Stimulated activated naive CD4-positive, alpha-beta T cell (primary cell): ENCODE measurements around the gene PRR16.

Source experiments
- DNase-seq, 6 experiments: peaks; one replicate each; lab custom pipeline; 2025; lab: John Stamatoyannopoulos, UW

Gene PRR16

DNA sequence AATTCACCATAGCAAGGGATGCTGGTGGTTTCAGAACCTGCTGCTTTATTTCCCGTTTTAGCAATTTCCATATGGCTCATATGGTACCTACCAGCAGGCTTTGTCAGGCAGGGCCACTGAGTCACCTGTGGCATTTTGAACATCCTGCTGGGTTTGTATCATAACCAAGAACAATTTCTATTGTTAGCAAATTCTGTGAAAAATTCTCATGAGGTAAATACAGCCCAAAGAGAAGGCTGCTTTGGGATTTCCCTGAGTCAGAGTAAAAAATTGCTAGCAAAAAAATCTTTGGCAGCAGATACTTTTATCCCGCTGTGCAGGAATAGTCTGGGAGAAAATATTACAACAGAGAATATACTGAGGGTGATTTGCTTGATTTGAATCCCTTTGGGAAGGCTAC, 52.7 kb downstream of the PRR16 start:
- no peak for DNase-seq

DNA sequence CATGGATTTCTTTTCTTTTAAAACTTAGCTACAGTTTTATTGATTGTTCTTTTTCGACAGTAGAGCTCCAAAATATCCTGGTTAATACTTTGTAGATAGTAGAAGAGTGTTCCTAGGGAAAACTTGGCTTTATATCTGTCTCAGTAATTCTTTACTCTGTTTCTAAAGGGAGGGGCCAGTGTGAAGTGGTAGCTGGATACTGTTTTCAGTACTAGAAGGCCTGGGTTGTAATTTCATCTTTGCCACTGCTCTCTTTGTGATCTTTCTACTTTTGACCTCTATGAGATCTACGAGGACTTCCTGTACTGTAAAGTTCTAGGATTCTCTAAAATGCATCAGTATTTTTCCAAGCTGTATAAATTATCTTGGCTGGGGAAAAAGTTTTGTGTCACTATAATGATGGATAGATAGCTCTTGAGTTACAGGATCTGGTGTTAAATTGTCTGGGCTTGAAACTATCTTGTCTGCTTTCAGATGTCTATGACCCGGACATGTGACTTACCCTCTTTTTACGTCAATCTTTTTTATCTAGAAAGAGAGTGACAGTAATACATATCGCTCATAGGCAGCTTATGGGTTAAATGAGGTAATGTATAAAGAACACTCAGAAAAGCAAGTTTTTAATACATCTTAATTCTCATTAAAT, 53.6 kb downstream of the PRR16 start:
- no peak for DNase-seq

- DNase-seq = no peak
Measured at GRCh38 chr5:120518581-120518980, 54.5 kb downstream of the PRR16 start.

GRCh38 chr5:120527251-120527650, 63.2 kb downstream of the PRR16 start:
- no peak for DNase-seq

DNA sequence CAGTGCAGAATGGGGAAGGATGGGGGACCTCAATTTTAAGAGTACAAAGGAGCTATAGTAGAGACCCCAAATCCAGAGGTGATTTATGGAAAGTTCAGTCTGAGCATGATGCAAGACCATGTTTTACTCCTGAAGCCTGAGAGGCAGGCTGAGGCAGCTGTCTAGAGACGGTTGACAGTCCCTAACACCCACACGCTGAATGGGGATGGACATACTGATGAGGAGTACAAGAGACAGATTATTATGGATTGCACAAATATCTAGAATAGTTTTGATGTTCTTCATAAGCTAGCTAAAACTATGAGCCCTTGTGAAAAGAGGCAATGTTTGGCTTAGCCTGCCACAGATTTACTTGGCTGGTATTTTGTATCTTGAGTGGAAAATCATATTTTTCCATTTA, 64.5 kb downstream of the PRR16 start:
- DNase-seq = no peak

DNA sequence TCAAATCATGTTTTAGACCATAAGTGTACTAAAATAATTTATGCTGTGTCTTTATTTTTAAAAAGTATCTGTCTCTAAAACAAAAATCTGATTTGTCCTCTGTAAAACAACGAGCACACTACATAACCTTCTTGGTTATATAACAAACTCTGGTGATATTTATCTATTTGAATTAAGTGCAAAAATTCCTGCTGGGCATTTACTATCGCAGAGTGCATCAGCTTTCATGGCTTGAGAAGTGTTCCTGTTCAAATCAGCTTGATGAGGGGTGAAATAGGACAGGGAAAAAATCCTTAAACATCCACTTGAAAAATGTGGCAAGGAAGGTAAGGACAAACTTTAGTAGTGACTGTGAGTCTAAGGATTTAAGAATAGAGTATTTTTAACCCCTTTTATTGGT, 65.3 kb downstream of the PRR16 start:
- no peak for DNase-seq

DNA sequence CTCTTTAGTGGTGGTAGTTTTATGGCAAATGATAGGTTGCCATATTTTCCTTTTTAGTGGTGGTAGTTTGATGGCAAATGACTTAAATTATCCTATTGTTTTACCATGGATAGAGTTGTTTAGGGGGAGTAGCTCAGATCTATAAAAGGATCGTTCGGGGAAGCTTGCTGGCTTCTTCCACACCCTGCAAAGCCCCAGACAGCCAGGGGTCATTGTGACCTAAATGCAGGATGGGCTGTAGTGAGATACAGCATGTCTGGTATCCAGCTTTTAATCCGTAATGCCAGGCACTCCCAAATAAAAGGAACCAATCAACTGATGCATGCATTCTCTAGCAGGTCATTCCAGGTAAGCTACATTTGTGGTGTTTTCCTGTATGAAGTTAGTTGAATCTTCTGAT, 67.1 kb downstream of the PRR16 start:
- DNase-seq = no peak

DNA sequence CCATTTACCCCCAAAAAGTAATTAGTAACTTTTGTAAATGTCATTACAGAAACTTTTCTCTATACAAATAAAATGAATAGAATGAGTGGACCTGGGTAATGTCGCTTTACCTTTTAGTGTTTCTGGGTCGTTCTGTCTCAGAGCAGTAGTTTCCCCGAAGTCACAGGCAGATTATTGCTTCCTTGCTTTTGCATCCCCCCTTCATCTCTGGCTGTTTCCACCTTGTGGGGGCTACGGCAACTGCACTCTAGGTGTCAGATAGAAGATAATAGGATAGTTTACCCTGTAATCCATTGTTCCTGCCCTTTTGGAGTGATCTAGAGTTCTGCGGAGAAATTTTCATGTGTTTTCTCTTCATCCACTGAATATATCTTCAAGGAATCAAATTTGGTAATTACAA, 68.7 kb downstream of the PRR16 start:
- DNase-seq = no peak

- DNase-seq = no peak
Measured at GRCh38 chr5:120533581-120533980, 69.5 kb downstream of the PRR16 start.

DNA sequence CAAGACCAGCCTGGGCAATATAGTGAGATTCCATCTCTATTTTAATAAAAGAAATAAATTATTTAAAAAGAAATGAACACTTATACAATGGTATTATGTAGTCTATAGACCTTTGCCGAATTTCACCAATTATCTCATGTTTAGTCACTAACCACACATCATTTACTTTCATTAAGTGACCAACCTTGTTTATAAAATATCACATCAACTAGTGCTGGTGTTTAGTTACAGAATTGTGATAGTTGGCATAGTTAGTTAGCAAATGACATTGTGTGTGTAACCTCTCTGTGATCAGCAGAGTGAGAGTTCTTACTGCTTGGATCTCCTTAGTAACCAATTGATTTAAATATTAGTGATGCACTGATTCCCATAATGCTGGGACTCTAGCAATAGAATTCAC, 71.8 kb downstream of the PRR16 start:
- DNase-seq = no peak

DNA sequence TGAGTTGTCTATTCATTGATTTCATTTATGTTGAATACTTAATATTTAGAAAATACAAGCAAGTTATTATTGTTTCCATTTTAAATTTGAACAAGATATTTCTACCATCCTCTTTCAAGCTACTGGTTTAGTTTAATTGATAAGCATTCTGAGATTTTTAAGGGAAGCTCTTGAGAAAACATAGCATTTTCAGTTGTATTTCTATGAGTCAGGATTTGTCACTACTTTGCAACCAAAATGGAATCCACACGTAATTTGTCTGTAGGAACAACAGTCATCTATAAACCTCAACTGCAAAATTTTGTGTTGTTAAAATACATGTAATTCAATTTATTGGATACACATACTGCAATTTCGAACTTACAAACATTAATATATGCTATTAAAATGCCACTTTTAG, 74.0 kb downstream of the PRR16 start:
- no peak for DNase-seq

DNA sequence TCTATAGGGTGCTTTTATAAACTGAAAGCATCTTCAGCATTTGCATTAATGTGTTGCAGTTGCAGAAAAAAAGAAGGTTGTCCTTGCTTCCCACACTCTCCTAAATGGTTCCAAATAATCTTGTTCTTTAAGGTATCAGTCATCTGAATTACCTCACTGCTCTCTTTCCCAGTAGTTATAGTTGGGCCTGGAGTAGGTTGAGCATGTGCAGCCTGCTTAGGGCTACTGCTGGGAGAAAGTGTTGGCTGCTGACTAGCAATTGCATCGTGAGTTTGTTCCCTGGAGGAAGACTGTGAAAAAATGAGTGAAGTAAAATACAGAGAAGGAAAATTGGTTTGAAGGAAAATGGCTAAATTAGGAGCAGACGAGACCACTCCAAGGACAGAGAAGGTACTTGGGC, 74.5 kb downstream of the PRR16 start:
- no peak for DNase-seq

DNA sequence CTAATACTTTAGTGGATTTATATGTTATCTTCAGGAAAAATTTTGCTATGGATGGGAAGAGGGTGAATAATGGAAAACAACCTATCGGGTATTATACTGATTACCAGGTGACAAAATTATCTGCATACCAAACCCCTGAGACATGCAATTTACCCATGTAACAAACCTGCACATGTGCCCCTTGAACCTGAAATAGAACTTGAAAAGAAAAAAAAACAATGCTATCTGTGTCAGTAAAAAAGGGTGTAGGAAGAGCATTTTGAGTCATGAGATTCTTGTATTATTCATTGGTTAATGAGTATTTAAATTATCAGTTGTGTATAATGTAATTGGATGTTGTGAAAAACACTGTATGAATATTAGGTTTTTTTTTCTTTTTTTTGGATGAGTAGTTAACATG, 75.4 kb downstream of the PRR16 start:
- DNase-seq = no peak

DNA sequence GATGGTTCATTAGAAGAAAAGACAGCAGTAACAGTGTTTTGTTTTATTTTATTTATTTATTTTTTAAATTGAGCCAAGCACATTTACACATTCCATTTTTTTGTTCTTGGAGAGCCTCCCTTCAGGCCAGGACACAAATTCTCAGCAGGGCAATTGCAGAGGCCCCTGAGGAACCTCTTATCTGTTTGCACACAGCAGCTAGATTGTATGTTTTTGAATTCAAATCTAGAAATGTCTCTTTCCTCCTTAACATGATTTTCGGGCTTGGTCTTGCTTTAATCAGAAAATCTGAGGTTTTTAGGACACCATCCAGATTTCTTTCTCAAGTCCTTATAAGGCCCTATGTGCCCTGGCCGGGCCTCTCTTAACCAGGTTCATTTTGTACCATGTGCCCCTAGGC, 76.0 kb downstream of the PRR16 start:
- no peak for DNase-seq

DNA sequence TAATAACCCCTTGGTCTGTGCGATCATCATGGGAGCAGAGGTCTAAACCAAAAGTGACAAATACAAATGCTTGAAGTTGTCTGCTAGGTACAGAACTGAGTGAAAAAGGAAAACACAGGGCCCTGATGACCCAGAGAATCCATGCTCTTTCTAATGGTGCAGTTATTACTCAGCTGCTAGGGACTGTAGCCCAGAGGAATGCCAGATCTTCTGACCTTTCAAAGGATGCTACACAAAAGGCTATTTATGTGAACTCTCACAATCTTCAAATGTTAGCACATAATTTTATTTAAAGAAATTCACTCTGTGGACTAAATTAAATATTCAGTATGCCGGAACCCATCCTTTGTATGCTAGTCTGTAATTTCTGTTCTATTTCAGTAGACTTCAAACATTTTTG, 79.9 kb downstream of the PRR16 start:
- no peak for DNase-seq

GRCh38 chr5:120545007-120545406, 80.9 kb downstream of the PRR16 start:
- DNase-seq = no peak

- no peak for DNase-seq
Measured at GRCh38 chr5:120545951-120546350, 81.9 kb downstream of the PRR16 start.

DNA sequence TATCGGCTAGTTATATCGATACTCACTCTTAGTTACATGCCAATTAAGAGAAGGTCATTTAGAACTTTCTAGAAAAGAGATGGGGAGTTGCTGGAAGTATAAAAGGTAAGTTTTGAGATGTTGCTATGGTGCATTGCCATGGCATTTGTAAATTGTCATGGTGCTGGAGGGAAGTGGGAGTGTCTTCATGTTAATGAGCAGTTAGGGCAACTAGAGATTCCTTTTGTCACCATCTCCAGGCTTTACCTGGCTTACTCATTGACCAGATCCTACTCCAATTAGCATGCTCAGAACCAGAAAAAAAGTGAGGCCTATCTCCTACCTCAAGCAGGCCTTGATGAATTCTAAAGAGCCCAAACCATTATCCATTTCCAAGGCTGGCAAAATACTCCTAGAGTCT, 82.8 kb downstream of the PRR16 start:
- no peak for DNase-seq

DNA sequence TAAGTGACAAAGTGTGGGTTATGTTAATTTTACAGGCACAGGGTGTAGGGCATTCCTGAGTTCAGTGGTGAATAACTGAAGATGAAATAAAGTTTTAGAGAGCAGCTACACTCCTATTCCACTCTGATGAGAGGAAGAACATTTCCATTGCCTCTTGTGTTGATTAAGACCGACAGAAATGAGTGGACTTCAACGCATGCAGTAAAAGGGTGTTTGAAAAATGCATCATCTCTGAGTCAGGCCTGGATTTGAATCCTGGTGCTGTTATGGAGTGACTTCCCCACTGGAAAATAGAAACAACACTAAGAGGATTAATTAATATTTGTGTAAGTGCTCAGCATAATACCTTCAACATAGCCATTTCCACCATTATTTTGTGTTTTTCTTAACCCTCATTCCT, 86.3 kb downstream of the PRR16 start:
- DNase-seq = no peak

DNA sequence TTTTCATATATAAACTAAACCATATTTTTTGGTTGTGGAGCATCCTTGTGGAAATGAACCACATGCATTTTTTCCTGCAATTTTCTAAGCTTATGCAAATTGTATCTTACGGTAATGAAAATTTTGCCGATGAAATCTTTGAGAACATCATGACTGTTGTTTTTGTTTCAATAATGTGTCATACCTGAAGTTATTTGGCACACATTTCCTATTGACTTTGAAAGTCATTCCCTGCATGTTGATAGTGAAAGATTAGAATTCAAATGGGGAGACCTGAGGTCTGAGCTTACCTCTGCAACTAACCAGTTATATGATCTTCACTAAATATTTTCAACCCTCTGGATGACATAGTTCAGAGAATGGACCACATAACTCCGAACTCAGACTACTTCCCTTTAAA, 88.5 kb downstream of the PRR16 start:
- DNase-seq = no peak

DNA sequence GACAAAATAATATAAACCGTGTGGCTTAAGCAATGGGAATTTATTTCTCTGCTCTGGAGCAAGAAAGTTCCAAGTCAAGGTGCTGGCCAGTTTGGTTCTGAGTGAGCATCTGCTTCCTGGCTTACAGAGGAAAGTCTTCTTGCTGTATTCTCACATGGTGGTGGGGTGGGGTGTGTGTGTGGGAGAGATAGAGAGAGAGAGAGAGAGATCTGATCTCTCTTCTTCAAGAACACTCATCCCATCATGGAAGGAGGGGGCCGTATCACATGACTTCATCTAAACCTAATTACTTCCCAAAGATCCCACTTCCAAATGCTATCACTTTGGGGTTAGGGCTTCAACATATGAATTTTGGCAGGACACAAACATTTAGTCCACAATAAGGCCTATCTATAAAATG, 91.2 kb downstream of the PRR16 start:
- no peak for DNase-seq

- no peak for DNase-seq
Measured at GRCh38 chr5:120564013-120564412, 99.9 kb downstream of the PRR16 start.

DNA sequence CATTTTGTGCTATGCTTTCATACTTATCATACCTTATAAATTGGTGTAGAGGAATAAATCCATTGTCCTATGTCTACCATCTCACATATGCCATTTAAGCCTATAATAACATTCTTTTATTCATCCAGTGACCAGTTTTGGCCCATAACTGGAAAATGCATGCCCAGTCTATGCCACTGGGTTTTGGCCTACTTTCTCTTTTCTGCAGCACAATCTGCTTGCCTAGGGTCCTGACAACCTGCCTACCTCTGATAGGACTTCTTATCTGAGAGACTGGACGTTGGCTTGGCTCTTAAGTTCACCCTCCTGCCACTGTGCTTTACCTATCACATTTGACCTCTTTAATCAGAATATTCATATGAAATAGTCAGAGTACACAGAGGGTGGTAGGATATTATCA, 103.0 kb downstream of the PRR16 start:
- DNase-seq = no peak

DNA sequence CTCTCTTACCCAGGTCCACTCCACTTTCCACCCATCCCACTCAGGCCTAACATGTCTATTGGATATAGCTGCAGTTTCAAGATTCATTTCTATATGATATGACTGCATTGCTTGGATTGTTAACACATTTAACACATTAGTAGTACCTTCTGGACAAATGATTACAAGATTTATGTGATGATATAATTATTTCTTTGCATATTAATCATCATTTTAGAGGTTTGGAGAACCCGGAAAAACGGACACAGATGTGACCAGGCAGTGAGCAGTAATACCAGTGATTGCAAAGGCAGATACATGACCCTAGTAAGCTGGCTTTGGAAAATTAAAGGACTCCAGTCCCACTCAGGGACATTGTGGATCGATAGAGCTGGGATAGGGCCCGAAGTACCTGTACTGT, 103.8 kb downstream of the PRR16 start:
- DNase-seq = no peak

- DNase-seq = no peak
Measured at GRCh38 chr5:120568711-120569110, 104.6 kb downstream of the PRR16 start.
